Stimulated activated naive B cell treated with anti-CD40 and anti-IgM and Interleukin-4, amounts not matched to agents 10 μg/mL and 1 μg/mL and 100 μg/mL, for 72 hours (primary cell): ENCODE results near the gene ZNF484.
"Not testable (repeated sequence)": the region's sequence is repeated elsewhere in the genome, so short reads cannot be mapped to it uniquely, and the experiment has no call there.

Experiments used
- ATAC-seq, 2 donors: fragments of 150-1000 bp; cut with Tn5 transposase; replicated peaks; 2 replicates each; pipeline ENCODE4 v1.10.0; 2021; ENCODE audit warnings: moderate library complexity in 1 of 2
- DNase-seq: peaks from one replicate; pipeline ENCODE4 v3.0.0; 2021
- H3K27ac Mint-ChIP-seq: one replicate; pipeline ENCODE4 v1.8.0; 2022; ENCODE audit warnings: mild to moderate bottlenecking, mixed read lengths
- H3K27me3 Mint-ChIP-seq, 2 donors: one replicate each; pipeline ENCODE4 v1.8.0; 2022; ENCODE audit warnings: mixed read lengths in 2 of 2
- H3K36me3 Mint-ChIP-seq, 2 donors: one replicate each; pipeline ENCODE4 v1.8.0; 2022; ENCODE audit warnings: mixed read lengths in 2 of 2, mild to moderate bottlenecking in 1 of 2
- H3K4me1 Mint-ChIP-seq, 2 donors: one replicate each; pipeline ENCODE4 v1.8.0; 2022; ENCODE audit warnings: mixed read lengths in 2 of 2, mild to moderate bottlenecking in 1 of 2
- H3K4me3 Mint-ChIP-seq, 2 donors: one replicate each; pipeline ENCODE4 v1.8.0; 2022; ENCODE audit warnings: mild to moderate bottlenecking in 2 of 2, mixed read lengths in 2 of 2, moderate library complexity in 1 of 2
- H3K9me3 Mint-ChIP-seq, 2 donors: one replicate each; pipeline ENCODE4 v1.8.0; 2022; ENCODE audit warnings: mixed read lengths in 2 of 2, mild to moderate bottlenecking in 1 of 2

ZNF484 gene

DNA sequence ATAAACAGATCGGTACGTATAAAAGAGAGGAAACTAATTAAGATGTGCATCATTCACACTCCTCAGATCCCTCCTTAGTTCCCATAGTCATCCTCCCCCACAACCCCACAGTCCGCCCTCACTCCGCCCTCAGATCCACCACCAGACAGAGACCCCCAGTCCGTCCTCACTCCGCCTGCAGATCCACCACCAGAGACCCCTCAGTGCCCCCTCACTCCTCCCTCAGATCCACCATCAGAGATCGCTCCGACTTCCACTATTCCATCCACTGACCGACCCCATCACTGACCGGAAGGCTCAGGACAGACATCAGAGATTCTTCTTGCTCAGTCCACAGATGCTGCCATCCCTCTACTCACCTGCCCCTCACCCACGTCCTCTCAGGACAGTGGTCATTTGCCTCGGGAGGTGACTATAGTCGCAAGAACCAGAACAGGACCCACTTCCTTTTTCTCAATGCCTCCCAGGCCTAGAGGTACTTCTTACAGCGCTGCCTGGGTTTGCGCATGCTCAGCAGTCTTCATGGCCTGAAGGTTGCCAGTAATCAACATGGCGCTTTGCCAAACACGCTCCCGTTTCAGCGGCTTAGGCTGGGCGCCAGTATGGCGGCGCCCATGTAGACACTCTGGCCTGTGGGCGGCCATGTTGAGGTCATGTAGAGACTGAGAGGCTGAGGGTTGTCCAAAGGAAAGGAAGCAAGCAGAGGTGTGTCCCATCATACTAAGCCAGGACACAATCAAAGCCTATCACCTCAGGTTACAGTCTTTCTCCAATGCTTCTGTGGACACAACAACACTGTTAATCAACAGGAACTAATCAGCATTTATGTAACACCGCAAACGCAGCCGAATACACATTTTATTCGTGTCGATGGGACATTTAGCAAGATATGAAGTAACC, at the start of gene ZNF484:
Gene ZNF484, minus strand, starts transcription at position 508 of the 900 bp plus-strand sequence. CDS start 3,009 bp downstream, outside the sequence.
- H3K4me3 Mint-ChIP-seq, result peak within 1 kb of the TSS; percentile 89 to 100
- peak within 1 kb of the TSS; percentile 100 for H3K27ac Mint-ChIP-seq
- H3K9me3 Mint-ChIP-seq, result peaks cover 2 to 7% of the 10 kb centered on the region in 2 donors
- DNase-seq (peak; percentile 96), ATAC-seq (peak; percentile 95 to 97)
- peaks cover 19 to 36% of the 10 kb centered on the region in 2 donors for H3K4me1 Mint-ChIP-seq
- H3K36me3 Mint-ChIP-seq, result peaks cover 7 to 11% of the 10 kb centered on the region in 2 donors
- peaks cover 2 to 4% of the 10 kb centered on the region in 2 donors for H3K27me3 Mint-ChIP-seq

DNA sequence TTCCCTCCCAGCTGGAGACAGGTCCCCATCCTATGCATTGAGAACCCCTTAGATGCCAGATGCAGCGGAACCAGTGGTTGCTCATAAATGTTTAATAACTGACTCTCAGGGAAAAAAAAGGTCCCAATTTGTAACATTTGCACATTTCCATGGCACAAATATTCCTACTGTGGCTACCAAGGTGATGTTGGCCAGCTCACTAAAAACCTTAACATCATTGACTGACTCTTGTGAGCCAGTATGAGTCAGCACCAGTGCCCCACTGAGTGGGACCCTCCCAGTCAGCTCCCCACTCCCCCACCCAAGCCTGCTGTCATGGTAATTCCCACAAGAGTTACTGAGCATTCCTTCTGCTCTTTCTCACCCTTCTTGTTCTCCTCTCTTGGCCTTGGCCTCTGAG, 42.6 kb upstream of the ZNF484 start:
- DNase-seq (no peak), ATAC-seq (no peak)
- Mint-ChIP-seq H3K27me3 (peaks cover 0 to 5% of the 10 kb centered on the region in 2 donors), H3K27ac (no peak overlapping the region), H3K4me3 (no peak overlapping the region), H3K36me3 (no peaks in the 10 kb centered on the region), H3K4me1 (peaks cover 10 to 12% of the 10 kb centered on the region in 2 donors), H3K9me3 (no peaks in the 10 kb centered on the region)

DNA sequence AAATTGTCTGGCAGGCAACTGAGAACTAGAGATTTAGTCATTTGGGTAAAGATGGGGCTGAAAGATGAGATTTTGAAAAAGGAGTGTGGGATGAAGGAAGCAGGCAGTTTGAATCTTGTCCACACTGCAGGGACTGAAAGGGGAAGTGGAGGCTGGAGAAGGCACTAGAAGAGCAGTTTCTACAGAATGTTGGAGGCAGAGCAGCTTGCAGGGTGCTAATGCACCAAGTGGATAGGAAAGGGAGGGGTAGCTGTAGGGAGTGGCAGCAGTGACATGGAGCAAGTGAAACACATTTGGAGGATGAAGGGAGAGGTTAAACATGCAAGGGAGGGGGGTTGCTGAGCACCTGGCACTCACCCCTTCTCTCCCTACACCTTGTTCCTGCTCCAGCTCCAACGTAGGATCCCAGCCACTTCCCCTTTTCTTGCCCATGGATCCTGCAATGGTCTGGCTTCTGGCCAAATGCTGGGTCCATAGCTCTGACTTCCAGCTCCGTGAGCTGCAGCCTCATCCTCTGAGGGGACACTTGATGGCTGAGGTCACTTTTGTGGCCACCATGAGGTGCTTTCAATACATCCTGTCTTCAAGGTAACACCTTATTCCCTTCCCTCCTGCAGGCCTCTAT, 39.5 kb upstream of the ZNF484 start:
- H3K4me3 Mint-ChIP-seq, result no peak overlapping the region
- H3K4me1 Mint-ChIP-seq, result peaks cover 10 to 12% of the 10 kb centered on the region in 2 donors
- H3K27me3 Mint-ChIP-seq, result peaks cover 12 to 22% of the 10 kb centered on the region in 2 donors
- no peak for DNase-seq
- peak; percentile 53 to 60 for ATAC-seq
- H3K27ac Mint-ChIP-seq, result no peak overlapping the region
- no peaks in the 10 kb centered on the region for H3K9me3 Mint-ChIP-seq
- no peaks in the 10 kb centered on the region for H3K36me3 Mint-ChIP-seq

DNA sequence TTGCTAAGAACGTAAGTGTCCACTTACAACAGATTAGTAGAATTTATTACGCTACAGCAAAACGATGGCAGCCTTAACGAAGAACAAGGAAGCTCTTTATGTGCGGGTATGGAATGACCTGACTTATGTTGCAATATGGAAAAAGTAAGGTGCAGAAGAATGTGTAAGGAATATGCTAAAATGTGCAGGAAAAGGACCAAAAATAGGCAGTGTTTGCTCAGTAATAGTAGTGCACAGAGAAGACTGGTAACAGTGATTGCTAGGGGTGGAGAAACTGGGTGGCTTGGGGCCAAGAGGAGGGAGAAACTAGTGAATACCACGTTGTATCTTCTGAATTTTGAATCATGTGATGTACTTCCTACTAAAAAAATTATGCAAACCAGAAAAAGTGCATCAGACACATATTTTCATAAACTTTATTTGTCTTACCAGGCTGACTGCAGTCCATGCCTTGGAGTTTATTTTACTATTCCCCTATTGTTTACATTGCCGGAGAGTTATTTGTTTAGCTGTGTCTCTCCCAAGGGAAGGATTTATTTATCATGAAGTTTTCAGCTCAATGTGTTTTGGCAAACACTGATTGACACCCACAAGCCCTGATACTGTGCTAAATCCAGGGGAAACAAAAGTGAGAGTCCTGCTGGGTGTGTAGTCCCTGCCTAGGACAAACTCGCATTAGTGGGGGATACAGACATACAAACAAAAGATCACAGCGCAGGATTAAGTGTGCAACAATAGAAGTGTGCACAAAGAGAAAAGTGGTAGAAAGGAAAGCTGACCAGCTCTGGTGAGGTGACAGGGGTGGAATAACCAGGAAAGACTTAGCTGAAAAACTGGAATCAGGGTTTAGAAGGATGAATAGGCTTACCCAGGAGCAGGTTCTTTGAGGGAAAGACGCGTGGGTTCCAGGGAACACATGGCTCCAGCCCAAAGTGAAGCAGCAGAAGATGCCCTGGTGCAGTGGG, 34.0 kb upstream of the ZNF484 start:
- Mint-ChIP-seq H3K4me1 (peaks cover under 1% of the 10 kb centered on the region in 2 donors), H3K27ac (no peak overlapping the region), H3K4me3 (no peak overlapping the region), H3K27me3 (peaks cover 33 to 55% of the 10 kb centered on the region in 2 donors), H3K36me3 (no peaks in the 10 kb centered on the region), H3K9me3 (no peaks in the 10 kb centered on the region)
- no peak for ATAC-seq
- DNase-seq, result no peak

DNA sequence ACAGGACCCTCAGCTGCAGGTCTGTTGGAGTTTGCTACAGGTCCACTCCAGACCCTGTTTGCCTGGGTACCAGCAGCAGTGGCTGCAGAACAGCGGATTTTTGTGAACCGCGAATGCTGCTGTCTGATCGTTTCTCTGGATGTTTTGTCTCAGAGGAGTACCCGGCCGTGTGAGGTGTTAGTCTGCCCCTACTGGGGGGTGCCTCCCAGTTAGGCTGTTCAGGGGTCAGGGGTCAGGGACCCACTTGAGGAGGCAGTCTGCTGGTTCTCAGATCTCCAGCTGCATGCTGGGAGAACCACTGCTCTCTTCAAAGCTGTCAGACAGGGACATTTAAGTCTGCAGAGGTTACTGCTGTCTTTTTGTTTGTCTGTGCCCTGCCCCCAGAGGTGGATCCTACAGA, 27.3 kb upstream of the ZNF484 start:
- not testable (repeated sequence) for H3K27ac Mint-ChIP-seq, DNase-seq, ATAC-seq, H3K4me1 Mint-ChIP-seq, H3K36me3 Mint-ChIP-seq, H3K9me3 Mint-ChIP-seq, H3K4me3 Mint-ChIP-seq
- H3K27me3 Mint-ChIP-seq, result peaks cover 12 to 24% of the 10 kb centered on the region in 2 donors

DNA sequence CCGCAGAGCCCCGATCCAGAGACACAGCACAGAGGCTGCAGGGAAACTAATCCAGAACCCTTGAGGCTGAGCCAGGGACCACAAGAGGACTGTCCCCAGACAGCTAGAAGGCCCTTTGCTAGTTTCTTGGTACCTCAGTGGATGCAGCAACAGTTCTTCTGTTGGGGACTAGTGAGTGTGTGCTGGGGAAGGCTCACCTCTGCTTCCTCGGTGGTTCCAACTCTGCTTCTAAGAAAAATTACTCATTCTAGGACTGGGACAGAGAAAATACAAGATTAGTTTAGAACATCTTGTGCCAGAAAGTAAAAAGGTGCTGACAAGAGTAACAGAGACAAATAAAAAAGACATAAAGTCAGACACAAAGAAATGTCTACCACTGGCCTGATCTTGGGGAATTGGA, 19.5 kb upstream of the ZNF484 start:
- no peaks in the 10 kb centered on the region for H3K36me3 Mint-ChIP-seq

DNA sequence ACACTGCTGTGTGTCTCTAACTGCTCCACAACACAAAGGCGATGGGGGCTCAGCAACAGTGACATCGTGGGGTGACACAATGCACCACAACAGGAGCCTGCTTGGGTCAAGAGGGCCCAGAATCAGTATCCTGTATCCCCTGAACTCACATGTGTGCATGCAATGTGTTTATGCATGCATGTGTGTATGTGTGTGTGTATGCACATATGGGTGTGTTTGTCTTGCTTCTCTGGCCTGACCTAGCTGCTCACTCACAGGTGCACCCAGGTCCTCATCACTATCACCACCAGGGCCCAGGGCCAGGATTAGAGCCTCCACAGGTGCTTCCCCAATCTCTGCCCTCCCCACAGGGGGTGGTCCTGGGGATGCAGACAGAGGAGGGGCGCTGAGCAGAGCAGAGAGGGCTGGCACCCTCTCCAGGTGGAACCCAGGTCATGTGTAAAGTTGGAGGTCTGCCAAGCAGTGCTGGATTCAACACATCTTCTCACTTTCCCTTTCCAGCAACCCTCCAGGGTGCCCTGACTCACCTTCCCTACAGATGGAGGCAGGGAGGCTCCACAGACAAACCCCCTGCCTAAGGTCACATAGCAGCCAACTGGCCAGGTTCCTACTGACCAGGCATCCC, 18.1 kb upstream of the ZNF484 start:
- Mint-ChIP-seq H3K27ac (no peak overlapping the region), H3K9me3 (no peaks in the 10 kb centered on the region), H3K36me3 (no peaks in the 10 kb centered on the region), H3K4me3 (no peak overlapping the region), H3K27me3 (no peaks in the 10 kb centered on the region), H3K4me1 (no peaks in the 10 kb centered on the region)
- DNase-seq, result no peak
- ATAC-seq, result no peak

More for the DNA sequence above, 19.5 kb upstream of the ZNF484 start:
- Mint-ChIP-seq H3K27me3 (no peaks in the 10 kb centered on the region), H3K4me1 (no peaks in the 10 kb centered on the region), H3K4me3 (no peak overlapping the region), H3K27ac (no peak overlapping the region), H3K9me3 (no peaks in the 10 kb centered on the region)
- DNase-seq, result no peak
- no peak for ATAC-seq

DNA sequence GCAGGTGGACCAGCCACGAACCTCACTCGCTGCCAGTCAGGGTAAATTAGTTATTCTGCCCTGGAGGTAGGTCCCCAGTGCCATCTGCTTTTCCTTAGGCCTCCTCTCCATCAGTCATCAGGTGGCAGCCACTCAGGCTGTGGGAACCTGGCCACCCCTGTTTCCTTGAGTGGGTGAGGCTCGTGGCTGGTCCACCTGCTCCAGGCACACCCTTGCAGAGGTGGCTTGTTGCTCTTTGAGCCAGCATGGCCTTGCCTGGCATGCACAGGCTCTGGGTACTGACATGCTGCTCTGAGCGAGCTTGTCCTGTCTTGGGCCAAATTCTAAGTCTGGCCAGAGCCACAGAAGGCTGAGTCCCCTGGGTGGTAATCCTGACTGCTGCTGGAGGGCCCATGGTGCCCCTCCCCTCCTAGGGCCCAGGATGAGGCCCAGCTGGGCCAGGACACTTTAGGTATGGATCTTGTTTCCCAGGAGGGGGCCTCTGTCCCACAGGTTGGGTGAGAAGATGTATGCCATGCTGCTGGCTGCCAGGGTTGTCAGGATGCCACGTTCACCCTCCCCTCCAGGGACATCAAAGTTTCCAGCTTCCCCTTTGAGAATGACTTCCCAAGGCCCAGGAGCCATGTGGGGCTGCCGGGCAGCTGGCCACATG, 17.0 kb upstream of the ZNF484 start:
- Mint-ChIP-seq H3K27me3 (no peaks in the 10 kb centered on the region), H3K4me1 (no peaks in the 10 kb centered on the region), H3K4me3 (no peak overlapping the region), H3K9me3 (no peaks in the 10 kb centered on the region), H3K27ac (no peak overlapping the region), H3K36me3 (no peaks in the 10 kb centered on the region)
- DNase-seq, result no peak
- ATAC-seq, result no peak

DNA sequence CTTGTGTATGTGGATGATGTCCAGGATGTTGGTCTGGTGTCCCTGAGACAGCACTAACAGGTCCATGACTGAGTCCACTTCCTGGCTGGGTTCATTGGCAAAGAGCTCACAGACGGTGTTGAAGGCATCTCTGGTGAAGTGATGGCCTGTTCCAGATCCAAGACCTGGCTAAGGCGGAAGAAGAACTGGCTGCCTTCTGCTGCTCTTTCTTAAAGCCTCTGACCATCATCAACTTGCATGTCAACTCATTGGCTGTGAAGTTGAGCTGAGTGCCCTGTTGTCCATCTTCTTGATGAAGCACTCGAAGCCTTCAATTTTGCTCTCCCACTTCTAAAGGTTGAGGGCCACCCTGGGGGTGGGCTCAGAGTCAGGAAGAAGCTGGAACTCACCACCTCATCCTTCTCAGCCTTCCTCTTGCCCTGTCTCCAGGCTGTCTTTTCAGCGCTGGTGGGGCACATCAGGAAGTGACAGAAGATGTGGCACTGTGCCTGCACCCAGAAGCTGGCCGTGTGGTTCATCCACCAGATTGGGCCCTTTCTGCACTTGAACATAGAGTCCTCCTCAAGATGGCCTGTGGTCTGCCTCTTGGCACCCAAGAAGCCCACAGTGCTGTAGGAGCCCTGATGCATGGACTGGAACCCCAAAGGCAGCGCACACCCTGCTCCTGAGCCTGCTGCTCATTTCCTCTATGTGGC, 16.2 kb upstream of the ZNF484 start:
- not testable (repeated sequence) for H3K27ac Mint-ChIP-seq, ATAC-seq, H3K27me3 Mint-ChIP-seq, H3K36me3 Mint-ChIP-seq, H3K9me3 Mint-ChIP-seq, DNase-seq, H3K4me3 Mint-ChIP-seq, H3K4me1 Mint-ChIP-seq

DNA sequence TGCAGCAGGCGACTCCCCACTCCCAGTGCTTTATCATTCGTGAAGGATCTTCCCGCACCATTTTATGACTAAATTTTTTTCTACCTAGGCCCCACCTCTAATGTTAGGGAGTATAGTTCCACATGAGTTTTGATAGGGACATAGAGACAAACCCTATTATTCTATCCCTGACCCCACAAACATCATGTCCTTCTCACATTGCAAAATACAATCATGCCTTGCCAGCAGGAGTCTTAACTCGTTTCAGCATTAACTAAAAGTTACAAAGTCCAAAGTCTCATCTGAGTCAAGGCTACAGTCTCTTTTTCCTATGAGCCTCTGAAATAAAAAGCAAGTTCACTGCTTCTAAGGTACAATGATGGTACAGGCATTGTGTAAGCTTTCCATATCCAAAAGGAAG, 14.4 kb upstream of the ZNF484 start:
- H3K27ac Mint-ChIP-seq, DNase-seq, H3K27me3 Mint-ChIP-seq, H3K36me3 Mint-ChIP-seq, H3K9me3 Mint-ChIP-seq, H3K4me3 Mint-ChIP-seq, ATAC-seq: not testable (repeated sequence)
- peaks cover 0 to 10% of the 10 kb centered on the region in 2 donors for H3K4me1 Mint-ChIP-seq

DNA sequence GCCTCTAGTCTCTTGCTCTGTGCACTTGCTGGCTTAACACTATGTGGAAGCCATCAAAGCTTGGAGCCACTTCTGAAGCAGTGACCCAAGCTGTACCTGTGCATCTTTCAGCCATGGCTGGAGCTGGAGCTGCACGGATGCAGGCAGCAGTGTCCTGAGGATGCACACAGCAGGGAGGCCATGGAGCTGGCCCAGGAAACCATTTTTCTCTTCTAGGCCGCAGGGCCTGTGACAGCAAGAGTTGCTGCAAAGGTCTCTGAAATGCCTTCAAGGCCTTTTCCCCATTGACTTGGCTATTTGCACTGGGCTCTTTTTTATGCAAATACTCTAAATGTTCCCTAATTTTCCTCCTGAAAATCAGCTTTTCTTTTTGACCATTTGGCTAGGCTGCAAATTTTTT, 12.9 kb upstream of the ZNF484 start:
- Mint-ChIP-seq H3K9me3 (no peaks in the 10 kb centered on the region), H3K4me1 (peaks cover 0 to 10% of the 10 kb centered on the region in 2 donors), H3K27ac (no peak overlapping the region), H3K27me3 (peaks cover 6% of the 10 kb centered on the region in 2 donors), H3K36me3 (no peaks in the 10 kb centered on the region), H3K4me3 (no peak overlapping the region)
- no peak for DNase-seq
- ATAC-seq, result no peak

DNA sequence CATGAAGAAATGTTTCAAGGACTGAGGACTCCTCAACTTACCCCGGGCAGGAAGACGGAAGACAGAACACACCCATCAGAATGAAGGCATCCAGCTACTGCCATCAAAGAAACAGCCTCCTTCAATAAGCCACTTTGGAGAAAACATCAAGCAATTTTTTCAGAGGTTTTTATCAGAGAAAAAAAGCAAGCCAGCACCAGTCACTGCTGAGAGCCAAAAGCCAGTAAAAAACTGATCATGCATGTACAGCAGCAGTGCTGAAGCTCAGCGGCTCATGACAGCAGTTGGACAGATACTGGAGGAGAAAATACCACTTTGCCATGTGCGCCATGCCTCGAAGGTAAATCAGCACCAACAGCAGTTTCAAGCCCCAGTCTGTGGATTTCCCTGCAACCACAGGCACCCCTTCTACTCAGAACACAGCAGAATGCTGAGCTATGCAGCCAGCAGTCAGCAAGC, 10.1 kb upstream of the ZNF484 start:
- H3K36me3 Mint-ChIP-seq, result no peaks in the 10 kb centered on the region
- H3K27ac Mint-ChIP-seq, result no peak overlapping the region
- peaks cover 0 to 10% of the 10 kb centered on the region in 2 donors for H3K4me1 Mint-ChIP-seq

More for the DNA sequence above, 10.1 kb upstream of the ZNF484 start:
- no peak overlapping the region for H3K4me3 Mint-ChIP-seq
- no peaks in the 10 kb centered on the region for H3K9me3 Mint-ChIP-seq
- no peak for DNase-seq
- H3K27me3 Mint-ChIP-seq, result peaks cover 9 to 12% of the 10 kb centered on the region in 2 donors
- ATAC-seq, result peak in 1 of 2 donors; percentile 18
